Right kidney (tissue), 9 donors: ENCODE measurements around the gene STK25.

Experiments used
- DNase-seq: peaks from one replicate; pipeline ENCODE4 v3.0.0-alpha.2; 2016
- long read RNA-seq, 8 donors: transcript quantifications; one replicate each; lab custom pipeline, GENCODE V29; 2026

Gene STK25
- long read RNA-seq, donor 1, full-length matches to known transcripts, result 59 of 67 reads
- long read RNA-seq, donor 1, partial matches to known transcripts, result 0 of 67 reads
- long read RNA-seq, donor 1, other reads (novel, unspliced or antisense), result 8 of 67 reads
- long read RNA-seq, donor 2, full-length matches to known transcripts, result 43 of 43 reads
- long read RNA-seq, donor 2, partial matches to known transcripts, result 0 of 43 reads
- long read RNA-seq, donor 2, other reads (novel, unspliced or antisense), result 0 of 43 reads
- long read RNA-seq, donor 3, full-length matches to known transcripts, result 26 of 26 reads
- long read RNA-seq, donor 3, partial matches to known transcripts, result 0 of 26 reads
- long read RNA-seq, donor 3, other reads (novel, unspliced or antisense), result 0 of 26 reads
- long read RNA-seq, donor 4, full-length matches to known transcripts, result 36 of 43 reads
- long read RNA-seq, donor 4, partial matches to known transcripts, result 0 of 43 reads
- long read RNA-seq, donor 4, other reads (novel, unspliced or antisense), result 7 of 43 reads
- long read RNA-seq, donor 5, full-length matches to known transcripts, result 61 of 61 reads
- long read RNA-seq, donor 5, partial matches to known transcripts, result 0 of 61 reads
- long read RNA-seq, donor 5, other reads (novel, unspliced or antisense), result 0 of 61 reads
- long read RNA-seq, donor 6, full-length matches to known transcripts, result 29 of 34 reads
- long read RNA-seq, donor 6, partial matches to known transcripts, result 5 of 34 reads
- long read RNA-seq, donor 6, other reads (novel, unspliced or antisense), result 0 of 34 reads
- long read RNA-seq, donor 7, full-length matches to known transcripts, result 69 of 91 reads
- long read RNA-seq, donor 7, partial matches to known transcripts, result 17 of 91 reads
- long read RNA-seq, donor 7, other reads (novel, unspliced or antisense), result 5 of 91 reads
- long read RNA-seq, donor 8, full-length matches to known transcripts, result 50 of 50 reads
- long read RNA-seq, donor 8, partial matches to known transcripts, result 0 of 50 reads
- long read RNA-seq, donor 8, other reads (novel, unspliced or antisense), result 0 of 50 reads

DNA sequence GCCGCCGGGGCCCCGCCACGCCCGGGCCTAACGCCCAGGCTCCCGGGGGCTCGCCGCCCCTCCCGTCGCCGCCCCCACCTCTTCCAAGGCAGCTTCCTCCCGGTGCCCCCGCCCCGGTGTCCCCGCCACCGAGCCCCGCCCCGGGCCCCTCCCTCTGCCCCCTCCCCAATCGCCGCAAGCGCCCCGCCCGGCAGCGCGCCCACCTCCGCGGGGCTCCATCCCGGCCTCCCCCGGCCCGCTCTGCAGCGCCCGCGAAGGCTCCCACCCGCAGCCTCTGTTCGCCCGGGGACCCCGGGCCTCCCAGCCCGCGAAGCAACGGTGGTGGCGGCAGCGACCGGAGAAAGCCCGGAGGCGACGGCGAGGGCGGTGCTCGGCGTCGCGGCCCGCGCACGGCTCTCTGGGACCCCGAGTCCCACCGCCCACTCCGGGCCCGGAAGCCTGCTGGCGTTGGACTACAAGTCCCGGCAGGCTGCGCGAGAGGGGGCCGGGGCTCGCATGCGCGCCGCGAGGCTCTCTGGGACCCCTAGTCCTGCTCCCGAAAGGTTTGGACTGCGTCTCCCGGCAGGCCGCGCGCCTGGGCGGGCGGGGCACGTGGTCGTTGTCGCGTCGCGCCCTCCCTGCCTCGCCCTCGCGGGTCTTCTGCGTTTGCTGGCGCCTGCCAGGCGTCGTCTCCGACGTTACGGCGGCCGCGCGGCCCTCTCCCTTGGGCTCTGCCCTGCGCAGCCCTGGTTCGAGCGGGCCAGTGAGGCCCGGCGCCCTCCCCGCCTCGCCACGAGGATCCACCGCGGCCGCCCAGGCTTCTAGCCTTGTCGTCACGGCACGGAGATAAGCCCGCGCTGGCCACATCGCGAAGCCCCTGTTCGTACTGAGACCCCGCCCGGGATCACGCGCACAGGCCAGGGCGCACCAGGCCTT, at the start of gene STK25:
TSS of gene STK25 (minus strand) at position 345 of the 915 bp plus-strand sequence. CDS start 549 bp downstream, outside the sequence.
- DNase-seq, result peak; percentile 96

DNA sequence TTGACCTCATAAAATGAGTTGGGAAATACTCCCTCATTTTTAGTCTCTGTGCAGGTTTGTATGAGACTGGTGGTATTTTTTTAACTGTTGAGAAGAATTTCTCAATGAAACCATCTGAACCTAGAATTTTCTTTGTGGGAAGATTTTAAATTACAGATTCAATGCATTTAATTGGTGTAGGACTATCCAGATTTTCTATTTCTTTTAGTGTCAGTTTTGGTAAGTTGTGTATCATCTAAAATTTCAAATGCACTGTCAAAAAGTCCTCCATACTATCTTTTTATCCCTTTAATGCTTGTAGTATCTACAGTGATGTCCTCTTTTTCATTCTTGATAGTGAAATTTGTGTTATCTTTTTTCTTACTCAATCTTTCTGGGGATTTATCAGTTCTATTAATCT, 48.4 kb upstream of the STK25 start:
- DNase-seq, result no peak

DNA sequence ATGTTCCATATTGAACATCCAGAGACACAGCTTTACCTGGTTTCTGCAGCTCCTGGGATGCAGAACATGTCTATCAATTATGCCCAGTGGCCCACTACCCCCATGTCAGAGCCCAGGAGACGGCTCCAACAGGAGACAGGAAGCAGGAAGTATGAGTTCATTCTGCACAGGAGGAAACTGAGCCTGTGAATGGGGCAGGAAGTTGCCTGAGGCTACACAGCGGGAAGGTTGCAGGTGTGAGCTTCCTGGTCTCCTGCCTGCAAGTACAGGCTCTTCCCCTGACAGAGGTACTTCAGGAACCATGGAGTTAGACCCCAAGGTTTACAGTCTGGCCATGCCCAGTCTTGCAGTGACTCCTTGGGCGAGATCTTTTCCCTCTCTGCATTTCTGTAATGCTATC, 47.3 kb upstream of the STK25 start:
- no peak for DNase-seq

DNA sequence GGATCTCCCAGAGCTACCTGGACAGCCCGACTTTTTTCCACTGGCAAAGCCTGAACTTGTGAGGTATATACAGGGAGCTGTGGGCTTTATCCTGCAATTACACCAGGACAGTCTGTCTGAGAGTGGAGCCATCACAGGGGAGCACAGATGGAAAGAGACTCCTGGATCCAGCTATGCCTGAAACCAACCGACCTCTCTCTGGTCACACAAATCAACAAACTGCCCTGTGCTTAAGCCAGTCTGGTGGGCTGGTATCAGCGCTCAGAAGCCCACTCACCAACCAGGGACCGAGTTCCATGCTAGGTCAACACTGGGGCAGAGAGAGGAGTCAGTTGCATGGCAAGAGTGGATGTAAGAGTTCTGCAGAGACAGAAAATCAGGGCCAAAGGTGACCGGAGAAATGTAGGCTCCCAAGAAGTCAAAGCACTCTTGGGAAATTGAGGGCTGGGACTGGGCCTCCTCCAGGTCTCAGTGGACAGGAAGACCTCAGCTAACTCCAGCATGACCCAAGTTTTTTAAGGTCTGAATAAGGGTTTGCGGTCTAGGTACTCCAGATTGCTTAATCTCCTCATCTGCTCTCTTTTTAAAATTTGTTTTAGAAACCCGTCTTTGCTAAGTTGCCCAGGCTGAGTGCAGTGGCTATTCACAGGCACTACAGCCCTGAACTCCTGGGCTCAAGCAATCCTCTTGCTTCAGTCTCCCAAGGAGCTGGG, 46.4 kb upstream of the STK25 start:
- no peak for DNase-seq

DNA sequence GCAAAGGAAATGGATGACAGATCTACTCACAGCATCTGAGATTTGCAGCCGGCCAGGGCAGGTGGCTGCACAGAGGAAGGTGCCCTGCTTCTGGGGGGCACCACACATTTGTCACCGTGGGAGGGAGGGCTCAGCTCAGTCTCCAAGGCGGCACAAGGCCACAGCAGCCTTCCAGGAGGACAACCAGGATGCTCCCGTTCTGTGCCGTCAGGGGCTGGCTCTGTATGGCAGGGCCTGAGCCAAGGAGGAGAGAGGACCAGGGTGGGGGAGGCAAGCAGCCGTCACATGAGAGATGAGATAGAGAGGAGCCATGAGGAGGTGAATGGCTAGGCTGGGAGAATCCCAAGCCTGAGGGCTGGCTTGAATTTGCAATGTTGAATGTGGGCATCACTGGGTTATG, 45.6 kb upstream of the STK25 start:
- DNase-seq, result no peak

DNA sequence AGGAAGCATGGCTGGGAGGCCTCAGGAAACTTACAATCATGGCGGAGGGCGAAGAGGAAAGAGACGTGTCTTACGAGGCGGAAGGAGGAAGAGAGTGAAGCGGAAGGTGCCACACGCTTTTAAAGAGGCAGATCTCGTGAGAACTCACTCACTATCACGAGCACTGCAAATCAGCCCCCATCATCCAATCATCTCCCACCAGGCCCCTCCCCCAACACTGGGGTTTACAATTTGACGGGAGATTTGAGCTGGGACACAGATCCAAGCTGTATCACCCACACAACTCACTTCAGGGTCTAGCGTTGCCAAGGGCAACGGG, 45.1 kb upstream of the STK25 start:
- DNase-seq, result no peak

DNA sequence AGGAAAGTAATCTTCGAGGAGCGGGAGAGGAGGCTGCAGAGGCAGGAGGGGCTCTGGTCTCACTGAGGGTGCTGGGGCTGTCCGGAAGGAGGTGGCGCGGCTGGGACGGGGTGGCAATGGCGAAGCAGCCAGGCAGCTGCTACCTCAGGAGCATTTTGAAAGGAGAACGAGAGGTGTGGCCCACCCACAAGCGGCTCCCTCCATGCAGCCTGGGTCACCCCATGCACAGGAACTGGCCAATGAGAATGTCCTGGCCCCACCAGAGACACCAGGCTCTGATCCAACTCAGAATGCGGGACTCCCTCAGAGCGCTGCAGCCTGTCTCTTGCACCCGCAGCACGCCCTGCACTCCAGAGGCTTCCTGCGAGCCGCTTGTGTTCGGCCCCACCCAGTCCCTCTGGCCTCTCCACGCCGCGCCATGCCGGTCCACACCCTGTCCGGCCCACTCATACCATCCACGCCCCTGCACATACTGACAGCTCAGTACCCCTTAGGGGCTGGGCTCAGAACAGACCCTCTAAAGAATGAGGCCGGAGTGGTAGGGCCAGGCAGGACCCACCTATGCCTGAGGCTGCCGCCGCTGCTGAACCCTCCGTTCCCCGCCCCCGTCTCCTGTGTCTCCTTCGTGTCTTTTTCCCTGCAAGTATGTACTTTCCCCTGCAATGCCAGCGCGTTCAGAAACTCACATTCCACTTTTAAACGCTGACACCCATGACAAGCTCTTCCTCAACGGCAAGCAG, 43.8 kb upstream of the STK25 start:
- DNase-seq, result no peak

DNA sequence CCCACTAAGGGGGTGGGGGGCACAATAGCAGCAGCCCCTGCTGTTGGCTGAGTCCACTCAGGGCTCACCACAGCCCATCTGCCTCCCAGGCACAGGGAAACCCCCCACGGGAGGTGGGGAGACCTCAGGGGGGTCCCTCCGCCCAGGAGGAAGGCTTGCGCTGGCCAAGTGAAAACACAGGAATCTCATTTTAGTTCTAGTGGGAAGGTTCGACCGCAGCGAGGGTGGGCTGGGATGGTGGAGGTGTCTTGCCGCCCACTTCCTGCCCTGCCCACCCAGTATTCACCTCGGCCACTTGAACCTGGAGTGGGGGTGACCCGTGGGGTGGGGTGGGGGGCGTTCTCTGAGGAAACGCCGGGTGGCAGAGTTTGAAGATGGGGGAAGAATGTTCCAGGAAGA, 43.2 kb upstream of the STK25 start:
- DNase-seq, result no peak

DNA sequence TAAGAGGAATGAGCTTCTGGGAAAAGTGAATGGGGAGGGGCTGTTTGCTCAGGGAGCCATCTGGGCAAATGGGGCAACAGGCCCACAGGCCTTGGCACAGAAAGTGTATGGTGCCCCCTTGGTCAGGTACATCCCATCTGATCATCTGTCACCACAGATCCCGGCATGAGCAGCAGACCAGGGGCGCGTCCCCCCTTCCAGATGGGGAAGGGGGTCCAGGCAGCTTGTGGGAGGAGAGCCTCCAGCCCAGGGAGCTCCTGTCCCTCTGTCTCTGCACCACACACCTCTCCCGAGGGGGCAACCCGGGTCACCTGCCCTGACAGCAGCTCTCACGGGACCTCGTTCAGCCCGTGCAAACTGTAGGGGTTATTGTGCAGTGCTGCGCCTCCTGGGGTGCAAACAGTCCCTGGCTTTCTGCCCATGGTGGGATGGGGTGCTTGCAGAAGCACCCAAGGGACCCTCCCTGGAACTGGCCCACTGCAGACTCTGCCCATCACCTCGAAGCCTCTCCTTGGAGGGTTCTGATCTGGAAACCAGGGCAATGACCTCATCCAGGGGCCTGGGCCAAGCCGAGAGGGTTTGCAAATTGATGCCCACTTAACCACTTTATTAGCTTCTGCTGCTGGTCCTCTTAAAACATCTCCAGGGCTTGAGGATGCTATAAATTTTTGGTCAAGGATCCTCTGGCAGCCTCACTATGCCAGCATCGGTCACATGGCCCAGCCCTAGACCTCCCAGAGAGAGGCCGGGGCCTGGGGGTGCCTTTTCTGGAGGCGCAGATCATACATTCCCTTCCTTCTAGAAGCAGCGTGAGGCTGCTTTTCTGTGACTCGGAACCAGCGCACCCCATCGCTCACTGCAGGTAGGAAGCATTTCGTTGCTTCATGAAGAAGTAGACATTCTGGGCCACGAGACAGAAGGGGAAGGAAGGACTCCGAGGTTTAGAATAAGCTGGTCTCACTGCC, 42.5 kb upstream of the STK25 start:
- DNase-seq, result no peak

DNA sequence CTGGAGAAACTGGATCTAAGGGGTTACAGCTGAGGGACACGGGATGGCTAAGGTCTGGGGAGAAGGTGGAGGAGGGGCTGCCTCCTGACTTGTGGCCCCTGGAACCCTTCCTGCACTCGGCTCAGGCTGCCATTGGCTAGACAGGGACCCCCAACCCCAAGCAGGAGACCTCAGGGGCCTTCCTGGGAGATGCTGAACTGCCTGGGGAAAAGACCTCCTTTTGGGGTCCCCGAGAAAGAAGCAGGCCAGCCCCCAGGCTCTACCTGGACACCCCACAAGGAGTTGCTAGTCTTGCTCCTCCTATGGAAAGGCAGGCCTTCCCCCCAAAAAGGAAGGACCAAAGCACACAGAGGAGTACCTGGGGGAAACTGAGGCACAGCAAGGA, 40.1 kb upstream of the STK25 start:
- DNase-seq, result no peak

DNA sequence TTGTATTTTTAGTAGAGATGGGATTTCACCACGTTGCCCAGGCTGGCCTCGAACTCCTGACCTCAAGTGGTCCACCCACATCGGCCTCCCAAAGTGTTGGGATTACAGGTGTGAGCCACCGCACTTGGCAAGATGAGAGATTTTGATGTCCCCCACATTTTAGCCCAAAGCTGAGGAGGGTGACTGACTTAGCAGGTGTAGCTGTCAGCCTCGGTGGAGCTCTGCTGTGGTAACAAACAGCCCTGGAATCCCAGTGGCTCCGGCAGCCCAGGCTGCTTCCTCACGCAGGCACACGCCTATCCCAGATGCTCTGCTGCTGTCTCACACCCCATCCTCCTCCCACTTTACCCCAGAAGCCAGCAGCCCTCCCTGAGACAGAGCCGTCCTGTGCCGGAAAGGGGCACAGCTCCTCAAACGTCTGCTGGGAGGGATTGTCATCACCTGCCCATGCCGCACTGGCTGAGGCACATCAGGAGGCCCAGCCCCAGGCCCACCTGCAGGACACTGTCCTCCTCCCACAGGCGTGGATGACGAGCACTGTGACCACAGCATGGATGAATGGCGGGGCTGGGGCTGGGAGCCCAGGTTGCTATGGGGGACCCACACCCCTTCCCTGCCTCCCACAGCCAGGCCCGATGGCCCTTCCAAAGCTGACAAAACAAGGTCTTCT, 39.5 kb upstream of the STK25 start:
- DNase-seq, result no peak

DNA sequence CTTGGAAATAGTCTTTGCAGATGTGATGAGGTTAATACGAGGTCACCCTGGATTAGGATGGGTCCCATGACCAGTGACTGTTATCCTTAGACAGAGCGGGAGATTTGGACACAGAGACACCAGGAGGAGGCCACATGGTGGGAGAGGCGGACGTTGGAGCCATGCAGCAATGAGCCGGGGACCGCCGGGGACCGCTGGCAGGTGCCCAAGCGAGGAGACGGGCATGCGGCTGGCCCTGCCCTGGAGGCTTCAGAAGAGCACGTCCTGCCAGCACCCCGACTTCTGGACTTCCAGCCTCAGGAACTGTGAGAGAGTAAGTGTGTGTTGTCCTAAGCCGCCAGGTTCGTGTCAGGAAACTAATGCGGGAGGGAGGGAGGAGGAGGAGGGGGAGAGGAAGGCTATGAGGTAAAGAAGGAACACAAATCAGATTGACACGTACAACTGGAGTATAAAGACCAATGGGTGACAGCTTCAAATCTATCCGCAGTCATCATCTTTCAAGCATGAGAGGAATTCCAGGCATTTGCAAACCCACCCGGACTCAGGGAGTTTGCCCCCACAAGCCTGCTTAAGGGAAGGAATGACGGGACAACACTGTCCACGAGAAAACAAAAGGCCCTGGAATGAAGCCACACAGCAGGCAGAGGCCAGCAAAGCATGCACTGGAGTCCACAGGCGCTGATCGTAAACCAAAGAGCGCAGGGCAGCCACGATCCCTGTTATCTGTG, 38.6 kb upstream of the STK25 start:
- DNase-seq, result no peak

DNA sequence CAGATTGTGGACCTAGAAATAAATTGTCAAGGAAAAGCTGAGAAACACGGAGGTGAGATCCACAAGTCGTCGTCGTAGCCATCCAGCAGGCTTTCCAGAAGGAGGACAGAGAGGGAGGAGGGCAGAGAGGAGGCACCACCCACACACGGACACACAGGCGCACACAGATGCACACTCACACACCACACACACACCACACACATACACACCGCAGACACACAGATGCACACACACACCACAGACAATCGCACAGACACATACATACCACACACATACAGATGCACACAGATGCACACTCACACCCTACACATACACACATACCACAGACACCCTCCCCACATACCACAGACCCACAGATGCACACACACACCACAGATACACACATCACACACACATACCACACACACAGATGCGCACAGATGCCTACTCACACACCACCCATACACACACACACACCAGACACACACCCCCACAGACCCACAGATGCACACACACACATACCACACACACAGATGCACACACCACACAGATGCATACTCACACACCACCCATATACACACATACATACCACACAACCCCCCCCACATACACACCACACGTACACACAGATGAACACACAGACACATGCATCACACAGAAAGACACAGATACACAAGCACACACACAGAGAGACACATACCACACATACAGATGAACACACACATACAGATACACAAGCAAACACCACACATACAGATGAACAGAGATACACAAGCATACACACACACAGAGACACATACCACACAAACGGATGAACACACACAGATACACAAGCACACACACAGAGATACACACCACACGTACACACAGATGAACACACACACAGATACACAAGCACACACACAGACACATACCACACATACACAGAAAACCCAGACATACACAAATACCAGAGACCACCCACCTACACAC, 37.4 kb upstream of the STK25 start:
- DNase-seq, result no peak

DNA sequence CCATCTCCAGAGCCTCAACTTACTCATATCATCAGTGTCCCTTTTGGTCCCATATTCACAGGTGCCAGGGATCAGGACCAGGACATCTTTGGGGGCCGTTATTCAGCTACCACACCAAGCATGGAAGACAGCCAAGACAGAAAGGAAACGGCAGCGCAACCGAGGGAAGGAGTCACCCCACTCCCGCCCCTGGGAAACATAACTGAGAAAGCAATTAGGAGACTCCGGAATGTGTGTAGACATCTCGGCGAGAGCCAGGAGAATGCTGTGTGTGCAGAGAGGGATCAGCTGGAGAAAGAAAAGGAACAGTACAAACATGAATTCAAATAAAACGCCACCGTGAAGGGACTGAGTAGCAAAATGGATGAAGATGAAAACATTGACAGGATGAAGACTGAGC, 36.7 kb upstream of the STK25 start:
- no peak for DNase-seq

DNA sequence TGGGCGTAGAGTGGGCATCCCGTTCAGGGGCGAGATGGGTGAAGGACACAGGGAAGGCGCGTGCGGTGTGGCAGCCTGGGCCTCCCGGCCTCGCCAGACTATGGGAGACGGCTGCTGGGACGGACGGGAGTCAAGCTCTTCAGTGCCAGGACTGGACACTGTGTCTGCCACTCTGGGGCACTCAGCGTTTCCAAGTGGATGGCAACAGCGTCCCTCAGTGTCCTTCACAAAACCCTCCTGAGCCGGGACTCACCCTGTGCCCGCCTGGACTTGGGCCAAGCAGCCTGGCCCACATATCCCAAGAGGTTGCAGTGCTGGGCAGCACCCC, 33.9 kb upstream of the STK25 start:
- no peak for DNase-seq

DNA sequence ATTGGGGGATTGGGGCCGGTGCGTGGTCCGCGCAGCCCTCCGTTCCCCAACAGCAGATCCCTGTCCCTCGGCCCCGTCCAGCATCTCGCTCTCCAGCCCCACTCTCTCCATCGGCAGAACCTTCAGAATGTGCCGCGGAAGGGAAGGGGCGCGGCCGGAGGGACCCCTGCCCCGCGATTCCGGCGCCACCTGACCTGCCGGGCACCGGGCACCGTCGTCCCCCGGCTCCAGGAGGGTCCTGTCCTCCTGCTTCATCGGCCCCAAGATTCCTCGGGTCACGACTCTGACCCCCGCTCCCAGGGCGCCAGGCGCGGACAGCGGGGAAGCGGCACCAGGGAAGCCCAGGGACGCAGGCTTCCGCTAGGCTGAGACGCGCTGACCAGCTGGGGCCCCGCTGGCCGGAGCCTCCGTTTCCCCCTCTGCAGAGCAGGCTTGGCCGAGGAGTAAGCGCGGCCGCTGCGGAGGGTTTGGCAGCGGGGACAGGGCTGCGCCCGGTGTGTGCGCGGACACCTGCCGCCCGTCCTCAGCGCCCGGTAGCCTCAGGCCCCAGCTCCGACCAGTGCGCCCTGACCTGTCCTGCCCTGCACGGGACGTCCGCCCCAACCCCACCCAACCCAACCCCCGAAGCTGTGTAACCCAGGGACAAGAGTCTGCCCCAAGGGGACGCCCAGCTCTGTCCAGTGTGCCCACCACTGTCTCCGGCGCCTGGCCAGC, 33.3 kb upstream of the STK25 start:
- no peak for DNase-seq
